Measurements from ENCODE around the gene EMID1. TPM values are rescaled to one million over a fixed set of nuclear protein-coding genes. Genes with fewer than 3 reads are reported as not detected.

The EMID1 gene
- polyA plus RNA-seq, 1 of the 3 experiments (the other 2 are of a cell fraction): 1.1 TPM

DNA sequence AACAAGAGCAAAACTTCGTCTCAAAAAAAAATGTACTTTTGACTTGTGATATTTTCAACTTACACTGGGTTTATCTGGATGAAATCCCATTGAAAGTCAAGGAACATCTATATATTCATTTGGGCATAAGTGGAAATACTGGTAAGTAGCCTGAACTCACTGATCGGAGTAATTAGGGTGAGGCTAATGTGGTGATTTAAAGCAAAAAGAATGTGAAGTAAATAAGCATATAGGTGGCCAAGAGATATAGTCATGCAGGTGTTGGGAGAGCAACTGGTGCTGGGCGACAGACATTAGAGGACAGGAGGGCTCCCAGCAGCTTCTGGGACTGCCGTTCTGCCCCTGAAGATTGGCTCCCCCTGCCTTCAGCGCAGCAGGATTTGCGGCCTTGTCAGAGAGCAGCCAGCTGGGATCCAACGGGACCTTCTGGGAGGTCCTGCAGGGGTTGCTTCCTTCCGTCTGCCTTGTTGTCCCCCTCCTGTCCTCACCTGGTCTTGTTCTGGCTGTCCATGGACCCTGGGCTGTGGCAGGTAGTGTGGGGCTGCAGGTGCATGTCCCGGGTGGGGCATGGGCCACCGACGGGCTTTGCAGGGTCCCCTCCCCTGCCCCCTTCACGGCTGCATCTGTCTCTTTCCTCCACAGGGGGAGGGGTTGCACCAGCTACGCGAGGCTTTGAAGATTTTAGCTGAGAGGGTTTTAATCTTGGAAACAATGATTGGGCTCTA lies 48.0 kb downstream of the EMID1 start:
- Histone ChIP-seq H3K27ac (ENCODE audit: low read depth in 2 of 2, low read length in 1 of 2) (no peak overlapping the region), H3K79me2 (ENCODE audit: insufficient read depth) (no peaks in the 10 kb centered on the region), H3K4me1 (ENCODE audit: control insufficient read depth in 1 of 2, insufficient read depth in 2 of 2, low read depth in 1 of 2, low read length in 1 of 2) (no peaks in the 10 kb centered on the region), H3K9ac (no peak overlapping the region), H3K9me2 (no peaks in the 10 kb centered on the region), H3K27me3 (ENCODE audit: insufficient read depth) (no peaks in the 10 kb centered on the region), H3K36me3 (replicated peaks in 1 of 2; ENCODE audit: control insufficient read depth in 1 of 2, insufficient read depth in 2 of 2, low read length in 1 of 2) (no peaks in the 10 kb centered on the region), H3K9me3 (no peaks in the 10 kb centered on the region), H3K4me3 (ENCODE audit: low read depth in 2 of 2, low read length in 1 of 2) (no peak overlapping the region), H4K20me1 (ENCODE audit: insufficient read depth) (no peaks in the 10 kb centered on the region), H3F3A (replicated peaks; ENCODE audit: insufficient read depth) (no peaks in the 10 kb centered on the region), H2AFZ (ENCODE audit: low read depth) (no peak overlapping the region), H3K4me2 (no peak overlapping the region)
- no peak for TF ChIP-seq JUND (IDR thresholded peaks at IDR 0.05)
- TF ChIP-seq CHD2 (IDR thresholded peaks at IDR 0.05; ENCODE audit: low read length, partially characterized antibody): no peak
- TF ChIP-seq FOXJ3 (CRISPR knock-in tag; IDR thresholded peaks at IDR 0.05): no peak
- TF ChIP-seq RCOR1 (IDR thresholded peaks at IDR 0.05; ENCODE audit: low read length): no peak
- no peak for TF ChIP-seq FOXM1 (IDR thresholded peaks at IDR 0.05; ENCODE audit: low read depth)
- no peak for TF ChIP-seq TEAD4 (IDR thresholded peaks at IDR 0.05; ENCODE audit: borderline replicate concordance, insufficient read depth)
- TF ChIP-seq, protein P1, sequence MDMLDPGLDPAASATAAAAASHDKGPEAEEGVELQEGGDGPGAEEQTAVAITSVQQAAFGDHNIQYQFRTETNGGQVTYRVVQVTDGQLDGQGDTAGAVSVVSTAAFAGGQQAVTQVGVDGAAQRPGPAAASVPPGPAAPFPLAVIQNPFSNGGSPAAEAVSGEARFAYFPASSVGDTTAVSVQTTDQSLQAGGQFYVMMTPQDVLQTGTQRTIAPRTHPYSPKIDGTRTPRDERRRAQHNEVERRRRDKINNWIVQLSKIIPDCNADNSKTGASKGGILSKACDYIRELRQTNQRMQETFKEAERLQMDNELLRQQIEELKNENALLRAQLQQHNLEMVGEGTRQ (IDR thresholded peaks at IDR 0.05; ENCODE audit: borderline replicate concordance, low read depth, low read length): no peak
- TF ChIP-seq FOSL2 (IDR thresholded peaks at IDR 0.05; ENCODE audit: borderline replicate concordance, low read depth): no peak
- TF ChIP-seq RXRA (IDR thresholded peaks at IDR 0.05; ENCODE audit: borderline replicate concordance, low read depth): no peak
- TF ChIP-seq TAF1 (IDR thresholded peaks at IDR 0.05; ENCODE audit: borderline replicate concordance, low read depth, low read length): no peak
- TF ChIP-seq TCF12 (IDR thresholded peaks at IDR 0.05): no peak
- TF ChIP-seq, protein P2, sequence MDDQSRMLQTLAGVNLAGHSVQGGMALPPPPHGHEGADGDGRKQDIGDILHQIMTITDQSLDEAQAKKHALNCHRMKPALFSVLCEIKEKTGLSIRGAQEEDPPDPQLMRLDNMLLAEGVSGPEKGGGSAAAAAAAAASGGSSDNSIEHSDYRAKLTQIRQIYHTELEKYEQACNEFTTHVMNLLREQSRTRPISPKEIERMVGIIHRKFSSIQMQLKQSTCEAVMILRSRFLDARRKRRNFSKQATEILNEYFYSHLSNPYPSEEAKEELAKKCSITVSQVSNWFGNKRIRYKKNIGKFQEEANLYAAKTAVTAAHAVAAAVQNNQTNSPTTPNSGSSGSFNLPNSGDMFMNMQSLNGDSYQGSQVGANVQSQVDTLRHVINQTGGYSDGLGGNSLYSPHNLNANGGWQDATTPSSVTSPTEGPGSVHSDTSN (IDR thresholded peaks at IDR 0.05): no peak
- TF ChIP-seq RFX5 (IDR thresholded peaks at IDR 0.05; ENCODE audit: low read length): no peak
- TF ChIP-seq SIN3A (IDR thresholded peaks at IDR 0.05; ENCODE audit: borderline replicate concordance, low read depth, low read length): no peak
- TF ChIP-seq MXI1 (IDR thresholded peaks at IDR 0.05; ENCODE audit: low read depth, low read length): no peak
- no peak for TF ChIP-seq MEF2A (IDR thresholded peaks at IDR 0.05; ENCODE audit: borderline replicate concordance, low read depth)
- TF ChIP-seq NRF1 (IDR thresholded peaks at IDR 0.05; ENCODE audit: low read depth, low read length): no peak
- TF ChIP-seq EZH2phosphoT487 (IDR thresholded peaks at IDR 0.05; ENCODE audit: borderline replicate concordance, low read depth): no peak
- WGBS (ENCODE audit: low lambda C conversion rate): 84% methylated on average over 9 of the region's 14 CpGs
- CTCF ChIA-PET: interaction anchor here (6.9 kb wide), 1 partner anchor 7 kb away, joined by 57 read pairs; no protein-coding TSS in a partner anchor
- POLR2A ChIA-PET: no interaction called here
- DNase-seq: peak; percentile 9
